T-helper 22 cell (primary cell): ENCODE measurements around the gene PACS2.

Experiments used
- DNase-seq: peaks from one replicate; pipeline ENCODE4 v3.0.0-alpha.2; 2020; ENCODE audit warnings: low read depth

The PACS2 gene

DNA sequence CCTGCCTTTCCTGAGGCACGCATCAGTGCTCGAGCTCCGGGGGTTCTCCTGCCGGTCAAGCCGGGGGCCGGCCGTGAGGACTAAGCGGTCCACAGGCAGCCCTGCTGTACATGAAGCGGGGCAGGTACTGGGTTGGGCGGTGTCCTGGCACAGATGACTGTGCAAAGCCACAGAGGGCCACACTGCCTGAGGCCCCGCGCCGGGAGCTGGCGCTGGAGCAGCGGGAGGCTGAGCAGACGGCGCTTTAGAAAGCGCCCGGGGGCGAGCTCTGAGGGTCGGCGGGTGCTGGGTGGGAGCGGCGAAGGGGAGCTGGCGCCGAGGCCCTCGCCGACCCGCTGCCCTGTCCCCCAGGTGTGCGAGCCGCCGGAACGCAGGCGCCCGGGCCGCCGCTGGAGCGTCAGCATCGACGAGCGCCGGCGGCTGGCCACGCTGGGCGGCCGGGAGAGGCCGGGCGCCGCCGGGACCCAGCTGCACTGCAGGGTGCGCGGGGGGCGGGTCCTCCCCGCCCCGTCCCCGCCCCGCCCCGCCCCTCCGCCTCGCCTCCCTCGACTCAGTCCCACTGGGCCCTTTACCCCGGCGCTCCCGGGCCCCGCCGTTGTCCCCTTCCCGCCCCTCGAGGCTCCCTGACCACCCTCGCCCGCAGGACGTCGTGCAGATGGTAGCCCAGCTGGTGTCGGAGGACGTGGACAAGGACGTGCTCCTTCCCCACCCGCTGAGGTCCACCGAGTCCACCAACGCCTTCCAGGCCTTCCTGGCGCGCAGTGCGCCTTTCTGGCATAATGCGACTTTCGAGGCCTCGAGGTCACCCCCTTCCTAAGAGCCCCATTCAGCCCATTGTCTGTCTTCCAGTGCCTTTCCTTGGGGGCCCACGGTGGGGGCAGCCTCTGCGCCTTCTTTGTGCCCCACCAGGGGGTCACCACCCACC is 96.7 kb downstream of the PACS2 start:
- no peak for DNase-seq

DNA sequence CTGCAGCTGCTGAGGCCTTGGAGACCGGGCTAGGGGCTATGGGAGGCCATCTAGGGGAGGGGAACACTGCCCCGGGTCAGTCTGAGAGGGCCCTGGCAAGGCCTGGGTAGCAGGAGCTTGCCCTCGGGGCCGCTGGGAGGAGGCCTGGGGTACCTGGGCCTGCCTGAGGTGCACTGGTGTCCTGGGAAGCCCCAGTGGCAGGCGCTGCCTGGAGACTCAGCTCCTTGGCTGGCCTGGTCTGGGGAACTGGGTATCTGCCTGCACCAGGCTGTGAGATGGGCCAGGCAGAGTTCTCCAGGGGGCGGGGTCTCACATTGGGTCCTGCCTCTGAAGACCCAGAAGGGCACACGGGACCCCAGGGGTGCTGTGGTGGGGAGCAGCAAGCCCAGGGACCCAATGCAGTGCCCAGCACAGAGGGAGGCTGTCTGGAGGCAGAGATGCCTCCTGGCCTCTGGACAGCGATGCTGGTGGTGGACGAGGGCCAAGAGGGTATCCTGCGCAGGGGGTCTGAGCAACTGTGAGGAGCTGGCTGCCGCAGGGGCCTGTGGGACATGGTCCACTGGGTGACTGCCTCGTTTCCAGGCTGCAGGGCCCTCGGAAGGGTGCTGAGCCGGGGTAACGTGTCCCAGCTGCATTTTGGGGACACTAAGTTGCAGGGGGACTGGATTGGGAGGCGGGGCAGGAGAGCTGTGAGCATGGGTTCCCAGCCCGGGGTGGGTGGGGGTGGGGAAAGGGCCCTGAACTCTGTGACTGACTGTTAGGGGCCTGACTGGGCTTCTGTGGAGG is 97.6 kb downstream of the PACS2 start:
- no peak for DNase-seq

DNA sequence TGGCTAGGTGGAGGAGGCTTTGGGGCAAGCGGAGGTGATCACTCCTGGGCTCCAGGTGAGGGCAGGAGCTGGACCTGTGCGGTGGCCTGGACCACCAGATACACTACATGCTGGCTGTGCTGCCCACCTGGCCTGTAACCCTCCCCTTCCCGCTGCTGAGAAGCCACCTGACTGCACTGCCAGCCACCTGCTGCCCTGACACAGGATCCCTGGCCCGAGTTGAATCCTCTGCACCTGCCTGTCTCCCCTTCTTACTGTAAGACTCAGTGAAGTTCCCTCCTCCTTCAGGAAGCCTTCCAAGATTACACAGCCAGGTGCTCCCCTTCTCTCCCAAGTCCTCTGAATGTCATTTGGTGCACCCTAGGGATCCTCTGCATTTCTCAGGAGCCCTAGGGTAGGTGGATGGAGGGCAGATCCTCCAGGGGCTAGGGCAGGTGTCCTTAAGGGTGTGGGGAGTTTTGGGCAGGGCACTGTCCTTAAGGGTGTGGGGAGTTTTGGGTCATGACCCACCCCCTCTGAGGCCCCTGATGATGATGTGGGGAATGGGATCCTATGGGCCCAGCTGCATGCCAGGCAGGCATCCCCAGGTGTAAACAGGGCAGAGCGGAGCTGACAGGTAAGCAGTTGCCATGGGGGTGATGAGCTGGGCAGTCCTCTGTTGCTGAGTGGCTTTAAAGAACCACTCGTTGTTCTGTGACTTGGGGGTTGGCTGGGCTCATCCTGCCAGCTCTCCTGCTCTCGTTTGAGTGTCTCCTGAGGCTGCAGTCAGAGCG is 98.4 kb downstream of the PACS2 start:
- no peak for DNase-seq

DNA sequence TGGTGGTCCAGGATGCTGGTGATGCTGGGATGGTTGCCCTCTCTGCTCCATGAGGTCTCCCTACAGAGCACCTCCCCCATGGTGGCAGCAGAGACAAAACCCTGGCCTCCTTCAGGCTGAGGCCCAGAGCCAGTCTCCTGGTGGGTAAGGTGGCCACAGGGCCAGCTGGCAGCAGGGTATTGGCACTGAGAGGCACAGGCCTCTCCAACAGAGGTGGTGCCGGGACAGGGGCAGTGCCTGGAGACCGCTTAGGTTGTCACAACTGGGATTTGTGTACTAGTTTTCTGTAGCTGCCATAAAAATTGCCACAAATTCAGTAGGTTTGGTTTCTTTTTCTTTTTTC is 99.0 kb downstream of the PACS2 start:
- no peak for DNase-seq

DNA sequence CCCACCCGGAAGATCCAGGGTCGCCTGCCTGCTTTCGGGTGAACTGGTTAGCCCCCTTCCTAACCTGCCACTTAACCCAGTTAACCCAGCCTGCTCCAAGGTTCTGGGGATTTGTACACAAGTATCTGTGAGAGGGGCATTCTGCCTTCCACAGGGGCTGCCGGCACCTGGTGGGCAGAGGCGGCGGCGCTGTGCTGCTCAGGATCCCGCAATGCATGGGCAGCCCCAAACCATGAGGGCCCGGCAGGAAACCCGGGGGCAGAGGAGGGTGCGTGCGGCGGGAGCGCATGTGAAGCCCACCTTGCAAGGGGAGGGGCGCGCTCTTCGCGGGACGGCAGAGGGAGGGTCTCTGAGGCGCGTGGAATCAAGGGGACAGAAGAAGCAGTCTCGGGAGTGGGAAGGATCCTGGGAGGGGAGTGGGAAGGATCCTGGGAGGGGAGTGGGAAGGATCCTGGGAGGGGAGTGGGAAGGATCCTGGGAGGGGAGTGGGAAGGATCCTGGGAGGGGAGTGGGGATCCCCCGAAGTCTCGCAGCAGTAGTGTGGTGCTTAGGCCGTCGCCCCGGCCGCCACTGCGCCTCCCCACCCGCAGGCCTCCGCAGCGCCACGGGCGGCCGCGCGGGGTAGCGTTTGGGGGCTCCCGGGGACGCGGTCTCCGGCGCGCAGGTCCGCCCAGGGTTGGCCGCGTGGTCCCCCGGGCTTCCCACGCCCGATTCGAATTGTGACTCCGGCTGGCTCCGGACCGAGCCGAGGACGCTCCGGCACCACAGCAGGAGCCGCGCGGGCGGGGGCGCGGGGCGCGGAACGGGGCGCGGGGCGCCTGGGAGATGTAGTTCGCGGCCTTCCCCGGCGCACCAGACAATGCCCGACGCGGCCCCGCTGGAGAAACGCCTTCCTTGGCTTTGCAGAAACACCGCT is 100.2 kb downstream of the PACS2 start:
- DNase-seq: peak; percentile 39

DNA sequence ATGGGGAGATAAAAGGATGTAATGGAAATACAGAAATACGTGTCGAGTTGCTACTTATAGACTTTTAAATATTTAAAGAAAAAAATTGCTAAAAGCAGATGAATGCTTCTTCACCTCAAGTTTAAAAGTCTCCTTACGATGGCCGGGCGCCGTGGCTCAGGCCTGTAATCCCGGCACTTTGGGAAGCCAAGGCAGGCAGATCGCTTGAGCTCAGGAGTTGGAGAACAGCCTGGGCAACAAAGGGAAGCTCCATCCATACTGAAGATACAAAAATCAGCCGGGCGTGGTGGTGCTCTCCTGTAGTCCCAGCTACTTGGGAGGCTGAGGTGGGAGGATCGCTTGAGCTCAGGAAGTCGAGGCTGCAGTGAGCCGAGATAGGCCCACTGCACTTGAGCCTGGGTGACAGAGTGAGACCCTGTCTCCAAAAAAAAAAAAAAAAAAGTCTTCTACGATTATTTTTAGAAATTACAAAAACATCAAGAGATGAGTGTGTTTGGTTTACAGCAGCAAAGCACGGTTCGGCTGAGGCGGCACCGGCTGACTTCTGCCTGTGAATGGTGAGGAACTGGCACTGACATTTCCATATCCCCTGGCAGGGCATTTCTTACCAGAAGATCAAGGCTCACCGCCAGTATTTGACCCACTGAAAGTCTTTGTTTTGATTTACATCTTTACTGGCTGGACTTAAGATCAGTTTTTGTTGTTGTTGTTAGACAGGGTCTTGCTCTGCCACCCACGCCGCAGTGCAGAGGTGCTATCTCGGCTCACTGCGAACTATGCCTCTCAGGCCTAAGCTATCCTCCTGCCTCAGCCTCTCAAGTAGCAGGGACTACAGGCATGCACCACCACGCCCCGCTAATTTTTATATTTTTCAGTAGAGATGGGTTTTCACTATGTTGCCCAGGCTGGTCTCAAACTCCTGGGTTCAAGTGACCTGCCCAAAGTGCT is 101.2 kb downstream of the PACS2 start:
- DNase-seq: no peak

DNA sequence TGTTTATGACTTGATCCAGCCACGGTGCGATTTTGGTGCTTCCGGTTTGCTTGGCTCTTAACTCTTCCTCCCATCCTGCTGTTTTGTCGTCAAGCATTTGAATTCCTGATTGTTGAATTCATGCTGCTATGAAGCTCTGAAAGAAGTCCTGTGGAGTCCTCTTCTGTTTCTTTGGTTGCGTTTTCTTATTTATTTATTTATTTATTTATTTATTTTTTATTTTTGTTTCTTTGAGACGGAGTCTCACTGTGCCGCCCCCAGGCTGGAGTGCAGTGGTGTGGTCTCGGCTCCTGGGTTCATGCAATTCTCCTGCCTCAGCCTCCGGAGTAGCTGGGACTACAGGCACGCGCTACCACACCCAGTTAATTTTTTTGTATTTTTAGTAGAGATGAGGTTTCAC is 102.1 kb downstream of the PACS2 start:
- no peak for DNase-seq

DNA sequence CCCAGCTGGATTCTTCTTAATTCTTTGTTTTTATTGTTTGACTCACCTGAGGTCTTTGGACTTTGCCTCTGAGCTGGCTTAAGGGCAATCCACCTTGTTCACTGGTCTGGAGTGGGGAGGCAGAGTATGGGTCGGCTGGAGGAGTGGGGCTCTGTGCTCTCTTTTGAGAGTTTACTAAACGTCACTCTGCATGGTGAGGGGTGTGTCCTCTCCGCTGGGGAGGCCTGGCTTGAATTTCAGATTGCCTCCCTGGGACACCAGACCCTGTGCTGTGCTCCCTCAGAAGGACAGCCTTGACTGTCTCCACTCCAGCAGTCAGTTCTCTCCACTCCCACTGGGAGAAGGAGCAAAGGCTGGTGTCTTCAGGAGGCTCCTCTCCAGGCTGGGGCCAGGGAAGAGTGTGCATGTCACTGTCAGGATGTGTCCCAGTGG is 103.2 kb downstream of the PACS2 start:
- no peak for DNase-seq

DNA sequence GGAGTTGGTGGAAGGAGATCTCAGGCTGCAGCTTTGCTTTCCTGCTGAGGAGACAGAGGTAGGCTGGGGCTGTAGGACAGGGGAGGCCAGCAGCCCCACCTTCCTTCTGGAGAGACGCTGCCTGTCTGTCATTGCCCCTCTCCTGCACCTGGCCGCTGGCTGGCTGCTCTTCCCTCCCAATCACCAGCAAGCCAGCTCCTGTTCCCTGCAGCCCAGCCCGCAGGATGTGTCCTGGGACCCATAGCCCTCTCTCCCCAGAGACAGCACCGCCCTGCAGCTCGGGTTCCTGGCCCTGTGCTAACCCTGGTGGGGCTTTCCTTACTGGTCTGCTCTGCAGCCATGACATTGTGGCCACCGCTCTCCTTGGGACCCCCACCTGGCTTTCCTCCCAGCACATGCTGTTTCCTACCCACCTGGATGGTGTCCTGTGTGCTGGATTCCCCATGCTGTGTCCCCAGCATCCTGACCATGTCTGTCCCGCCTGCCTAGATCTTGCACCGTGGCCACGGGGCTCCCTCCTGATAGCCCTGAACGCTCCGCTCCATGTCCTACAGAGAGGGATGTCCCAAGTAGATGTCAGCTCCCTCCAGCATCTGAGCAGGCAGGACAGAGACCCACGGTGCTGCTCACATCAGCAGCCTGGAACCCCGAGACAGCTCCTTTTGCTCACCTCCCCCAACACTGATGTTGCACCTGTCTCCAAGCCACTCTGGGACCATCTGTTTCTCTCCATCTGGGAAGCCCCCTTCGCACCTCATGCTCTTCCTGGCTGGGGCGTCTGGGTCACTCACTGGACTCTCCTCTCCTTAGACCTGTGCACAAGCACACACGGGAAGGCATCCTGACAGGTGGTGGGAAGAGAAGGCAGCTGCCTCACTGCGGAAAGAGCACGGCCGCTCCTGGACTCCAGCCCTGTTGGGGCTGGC is 104.0 kb downstream of the PACS2 start:
- DNase-seq: no peak

DNA sequence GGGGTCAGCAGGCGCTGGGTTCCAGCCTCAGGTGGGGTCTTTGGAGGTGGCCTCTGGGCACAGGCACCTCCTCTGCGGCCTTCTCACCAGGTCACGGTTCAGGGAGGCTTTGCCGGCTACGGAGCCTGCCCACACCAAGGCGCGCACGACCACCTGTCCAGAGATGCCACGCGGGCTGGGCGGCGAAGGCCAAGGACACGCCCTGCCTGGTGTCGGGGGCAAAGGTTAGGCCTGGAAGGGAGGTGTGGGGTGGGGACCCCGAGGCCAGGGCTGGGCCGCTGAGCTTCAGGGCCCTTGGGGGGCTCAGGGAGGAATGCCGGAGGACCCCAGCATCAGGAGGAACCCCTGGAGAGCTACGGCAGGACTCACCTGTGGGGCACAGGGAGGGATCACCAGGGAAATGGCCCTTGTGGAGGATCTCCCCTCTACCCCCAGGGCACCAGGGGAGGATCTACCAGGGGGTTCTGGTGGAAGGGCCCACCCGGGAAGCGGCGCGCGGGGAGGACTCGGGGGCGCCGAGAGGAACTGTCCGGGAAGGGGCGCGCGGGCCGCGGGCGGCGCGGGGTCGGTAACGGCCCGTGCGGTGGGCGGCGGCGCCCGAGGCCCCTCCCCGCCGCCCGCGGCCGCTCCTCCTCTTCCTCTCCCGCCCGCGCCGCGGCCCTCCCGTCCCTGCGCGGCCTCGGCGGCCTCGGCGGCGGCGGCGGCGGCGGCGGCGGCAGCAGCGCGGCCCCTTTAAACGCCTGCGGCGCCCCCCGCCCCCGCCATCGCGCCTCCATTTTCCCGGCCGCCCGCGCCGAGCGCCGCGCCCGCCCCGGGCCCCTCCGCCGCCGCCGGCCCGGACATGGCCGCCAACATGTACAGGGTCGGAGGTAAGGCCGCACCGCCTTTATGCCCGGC is 104.9 kb downstream of the PACS2 start, which contains the start of gene MTA1:
Gene MTA1, plus strand, starts transcription at position 633 of the 897 bp plus-strand sequence. Its CDS starts 209 bp downstream, at position 842.
- DNase-seq: peak; percentile 30

DNA sequence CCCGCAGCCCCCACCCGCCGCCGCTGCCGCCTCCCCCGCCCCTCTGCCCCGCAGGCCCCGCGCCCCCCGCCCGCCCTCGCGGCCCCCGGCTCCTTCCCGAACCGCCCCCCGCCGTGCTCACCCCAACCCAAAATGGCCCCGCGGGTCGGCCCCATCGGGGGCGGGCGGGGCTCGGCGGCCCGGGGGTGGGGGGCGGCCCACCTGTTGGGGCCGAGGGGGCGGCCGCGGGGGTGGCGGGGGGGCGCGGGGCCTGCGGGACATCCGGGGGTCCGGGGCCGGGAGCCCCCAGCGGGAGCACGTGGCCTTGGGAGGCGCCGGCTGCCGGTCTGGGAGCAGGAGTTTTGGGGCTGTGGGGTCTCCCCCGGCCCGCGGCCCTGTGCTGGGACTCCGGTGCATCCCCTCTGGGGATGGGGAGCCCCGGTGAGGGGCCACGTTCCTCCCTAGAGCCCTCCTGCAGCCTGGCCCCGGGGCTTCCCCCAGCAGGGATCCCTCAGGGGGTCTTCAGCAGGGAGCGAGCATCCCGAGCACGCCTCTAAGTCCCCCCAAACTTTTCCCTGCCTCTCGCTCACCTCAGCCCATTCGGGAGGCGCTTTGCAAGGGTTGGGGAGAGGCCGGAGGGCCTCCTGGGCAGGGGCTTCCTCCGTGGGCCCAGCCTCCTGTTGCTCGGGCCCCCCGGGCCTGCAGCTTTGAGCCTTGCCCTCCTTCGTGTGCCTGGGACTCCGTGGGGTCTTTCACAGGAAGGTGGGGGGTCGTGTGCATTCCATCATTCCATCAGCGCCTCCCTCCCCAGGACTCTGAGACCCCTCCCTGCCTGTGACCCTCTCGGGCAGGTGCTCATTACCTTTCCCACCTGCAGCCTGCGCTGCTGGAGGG is 105.8 kb downstream of the PACS2 start:
- no peak for DNase-seq

DNA sequence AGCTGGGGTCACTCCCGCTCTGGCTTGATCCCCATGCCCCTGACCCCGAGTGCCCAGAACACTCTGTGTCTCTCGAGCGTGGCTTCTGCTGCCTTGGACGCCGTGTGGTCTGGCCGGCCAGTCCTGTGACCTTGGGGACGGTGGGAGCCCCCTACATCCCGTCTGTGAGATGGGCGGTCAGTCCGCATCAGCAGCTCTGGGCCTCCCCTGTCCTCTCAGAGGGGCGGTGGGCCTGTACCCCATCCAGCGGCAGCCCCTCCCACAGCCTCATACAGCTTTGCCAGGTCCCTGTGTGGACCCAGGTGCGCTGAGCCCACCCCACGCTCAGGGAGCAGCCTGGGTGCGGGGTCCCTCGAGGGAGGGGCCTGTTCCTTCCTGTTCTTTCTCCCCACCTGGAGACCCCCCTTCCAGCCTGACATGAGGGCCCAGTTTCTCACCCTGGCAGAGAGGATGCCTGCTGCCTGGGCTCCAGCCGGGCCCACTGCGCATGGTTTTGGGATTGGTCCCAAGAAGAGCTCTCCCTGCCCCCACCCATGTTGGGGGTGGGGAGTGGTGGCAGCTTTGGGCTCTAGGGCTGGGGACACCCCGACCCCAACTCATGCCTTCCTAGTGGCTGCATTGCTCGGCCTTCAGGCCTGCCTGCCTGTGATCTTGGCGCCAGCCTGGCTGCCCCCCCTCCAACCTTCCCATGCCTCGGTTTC is 106.6 kb downstream of the PACS2 start:
- no peak for DNase-seq

DNA sequence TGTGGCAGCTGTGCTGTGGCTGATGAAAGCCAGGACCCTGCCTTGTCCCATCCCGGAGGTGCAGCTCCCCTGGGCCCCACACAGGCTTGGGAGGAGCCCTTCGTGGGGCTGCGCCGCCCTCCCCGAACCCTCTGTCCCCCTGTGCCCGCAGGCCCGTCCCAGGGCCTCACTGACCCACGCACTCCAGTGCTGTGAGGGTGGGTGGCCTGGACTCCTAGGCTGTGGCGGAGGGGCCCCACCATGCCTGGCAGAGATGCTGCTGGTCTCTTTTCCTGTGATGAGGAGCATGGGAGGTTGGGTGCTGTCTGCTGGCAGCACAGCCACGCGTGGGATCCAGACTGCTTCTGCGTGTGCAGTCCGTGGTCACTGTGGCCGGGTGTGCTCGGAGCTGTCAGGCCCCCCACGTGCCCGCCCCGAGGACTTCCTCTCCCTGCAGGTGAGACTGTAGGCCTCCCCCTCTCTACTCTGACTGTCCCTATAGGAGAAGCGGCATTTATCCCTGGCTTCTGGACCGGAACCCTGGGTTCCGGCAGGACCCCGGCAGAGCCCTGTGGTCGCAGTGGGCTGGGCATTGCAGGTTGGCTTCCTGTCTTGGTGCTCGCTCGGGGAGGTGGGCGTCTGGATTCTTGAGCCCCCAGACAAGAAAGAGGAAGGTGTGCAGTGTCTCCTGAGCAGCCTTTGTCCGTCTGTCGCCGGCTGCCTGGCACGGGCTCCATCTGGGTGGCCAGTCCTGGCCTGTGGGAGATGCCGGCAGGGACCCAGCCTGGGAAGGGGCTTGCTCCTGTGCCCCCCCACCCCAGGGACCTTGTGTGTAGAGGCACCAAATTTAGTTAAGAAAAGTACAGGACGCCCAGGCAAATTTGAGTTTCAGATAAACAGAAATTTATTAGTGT is 107.4 kb downstream of the PACS2 start:
- no peak for DNase-seq

DNA sequence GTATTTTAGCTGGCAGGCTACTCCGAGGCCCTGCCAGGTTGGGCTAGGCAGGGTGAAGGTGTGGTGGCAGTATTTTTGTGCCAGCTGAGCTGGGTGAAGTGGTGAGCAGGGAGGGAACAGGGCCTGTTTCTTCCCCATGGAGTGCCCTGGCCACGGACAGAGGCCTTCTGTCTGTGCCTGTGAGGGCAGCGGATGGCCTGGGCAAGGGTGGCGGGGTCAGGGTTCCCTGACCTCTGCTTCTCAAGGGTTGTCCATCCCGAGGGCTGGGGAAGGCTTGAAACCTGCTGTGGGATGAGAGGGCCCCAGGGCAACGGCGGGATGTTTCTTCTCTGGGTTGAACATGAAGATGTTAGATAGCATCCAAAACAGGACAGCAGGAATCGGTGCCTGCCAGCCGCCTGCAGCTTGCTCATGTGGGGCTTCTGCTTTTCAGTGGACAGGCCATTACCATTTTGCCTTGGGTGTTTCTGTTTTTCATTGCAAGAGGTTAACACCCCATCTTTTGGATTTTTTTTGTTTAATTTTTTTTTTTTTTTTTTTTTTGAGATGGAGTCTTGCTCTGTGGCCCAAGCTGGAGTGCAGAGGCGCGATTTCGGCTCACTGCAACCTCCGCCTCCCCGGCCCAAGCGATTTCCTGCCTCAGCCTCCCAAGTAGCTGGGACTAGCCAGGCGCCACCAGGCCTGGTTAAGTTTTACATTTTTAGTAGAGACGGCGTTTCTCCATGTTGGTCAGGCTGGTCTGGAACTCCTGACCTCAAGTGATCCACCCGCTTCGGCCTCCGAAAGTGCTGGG is 108.3 kb downstream of the PACS2 start:
- no peak for DNase-seq
